ENCODE measurements around the gene ZNF587.

ZNF587 gene

DNA sequence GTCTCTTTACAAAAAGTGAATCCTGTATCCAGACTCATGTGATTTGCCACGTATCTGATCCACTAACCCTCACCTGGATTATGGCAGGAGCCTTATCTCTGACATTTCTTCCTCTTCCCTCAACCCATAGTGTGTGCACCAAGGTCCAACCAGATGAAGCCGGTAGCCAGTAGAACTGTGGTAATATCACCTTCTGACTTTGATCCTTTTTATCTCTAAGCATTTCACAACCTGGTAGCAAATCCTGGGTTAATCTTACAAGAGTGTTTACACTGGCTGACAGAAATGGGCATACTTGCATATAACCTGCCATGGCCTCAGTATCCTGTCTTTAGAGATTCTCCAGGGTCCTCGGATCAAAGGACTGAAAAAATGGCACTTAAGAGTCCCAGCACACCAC, 64.9 kb downstream of the ZNF587 start:
- no peaks in the 10 kb centered on the region for H3K9me3 ChIP-seq (ENCODE audit: insufficient read depth, low read length, severe bottlenecking)
- peaks cover 6% of the 10 kb centered on the region; the same call in 1 of the 2 replicates for H4K20me1 ChIP-seq (ENCODE audit: insufficient read depth, low read length)
- no peak overlapping the region for H3K27ac ChIP-seq (ENCODE audit: low read length)
- no peak for TF ChIP-seq EZH2 (IDR thresholded peaks at IDR 0.05; ENCODE audit: borderline replicate concordance, low read depth, low read length, severe bottlenecking)
- TF ChIP-seq, protein P1, sequence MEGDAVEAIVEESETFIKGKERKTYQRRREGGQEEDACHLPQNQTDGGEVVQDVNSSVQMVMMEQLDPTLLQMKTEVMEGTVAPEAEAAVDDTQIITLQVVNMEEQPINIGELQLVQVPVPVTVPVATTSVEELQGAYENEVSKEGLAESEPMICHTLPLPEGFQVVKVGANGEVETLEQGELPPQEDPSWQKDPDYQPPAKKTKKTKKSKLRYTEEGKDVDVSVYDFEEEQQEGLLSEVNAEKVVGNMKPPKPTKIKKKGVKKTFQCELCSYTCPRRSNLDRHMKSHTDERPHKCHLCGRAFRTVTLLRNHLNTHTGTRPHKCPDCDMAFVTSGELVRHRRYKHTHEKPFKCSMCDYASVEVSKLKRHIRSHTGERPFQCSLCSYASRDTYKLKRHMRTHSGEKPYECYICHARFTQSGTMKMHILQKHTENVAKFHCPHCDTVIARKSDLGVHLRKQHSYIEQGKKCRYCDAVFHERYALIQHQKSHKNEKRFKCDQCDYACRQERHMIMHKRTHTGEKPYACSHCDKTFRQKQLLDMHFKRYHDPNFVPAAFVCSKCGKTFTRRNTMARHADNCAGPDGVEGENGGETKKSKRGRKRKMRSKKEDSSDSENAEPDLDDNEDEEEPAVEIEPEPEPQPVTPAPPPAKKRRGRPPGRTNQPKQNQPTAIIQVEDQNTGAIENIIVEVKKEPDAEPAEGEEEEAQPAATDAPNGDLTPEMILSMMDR (IDR thresholded peaks at IDR 0.05; ENCODE audit: borderline replicate concordance, extremely low read depth, low read length, poor library complexity, severe bottlenecking), result no peak
- peaks cover 54% of the 10 kb centered on the region for H3K79me2 ChIP-seq (ENCODE audit: insufficient read depth, low read length)
- peak overlapping the region; percentile 90 for H3K4me2 ChIP-seq (ENCODE audit: insufficient read depth, low read length)
- H3K4me1 ChIP-seq (ENCODE audit: insufficient read depth, low read length), result peaks cover 27% of the 10 kb centered on the region
- H2AFZ ChIP-seq (ENCODE audit: low read depth, low read length), result no peak overlapping the region
- DNase-seq, result no peak
- no peaks in the 10 kb centered on the region for H3K27me3 ChIP-seq (ENCODE audit: insufficient read depth, low read length, poor library complexity)
- H3K9ac ChIP-seq (ENCODE audit: low read depth, low read length), result 0 out of 2 replicates have a peak overlapping the region, but pooled peaks have one; percentile 88
- ATAC-seq (ENCODE audit: insufficient read depth, low read depth), result no peak
- H3K36me3 ChIP-seq (ENCODE audit: insufficient read depth, low read length), result peaks cover 36% of the 10 kb centered on the region
- H3K4me3 ChIP-seq (ENCODE audit: low read depth in 1 of 2, low read length in 2 of 2), result peak overlapping the region in 1 of 2 experiments; percentile 91; a peak in 2 of 4 replicates
